Esophagus (tissue), 2 donors: ENCODE data around the gene DZIP1L. TPM values are rescaled to one million over a fixed set of nuclear protein-coding genes. Genes with fewer than 3 reads are reported as not detected.

Experiments used
- H3K27ac ChIP-seq, 2 donors: one replicate each; pipeline ENCODE4 v1.5.1; 2013; ENCODE audit warnings: low read depth in 2 of 2, mild to moderate bottlenecking in 2 of 2, inconsistent platforms in 1 of 2, low read length in 1 of 2, moderate library complexity in 1 of 2
- H3K27me3 ChIP-seq, 2 donors: one replicate each; pipeline ENCODE4 v1.6.1; 2013; ENCODE audit warnings: low read length in 2 of 2, control low read depth in 1 of 2, mild to moderate bottlenecking in 1 of 2; ENCODE audit not compliant: insufficient read depth in 2 of 2, control insufficient read depth in 1 of 2
- H3K36me3 ChIP-seq, 2 donors: one replicate each; pipeline ENCODE4 v1.6.1; 2013; ENCODE audit warnings: low read length in 1 of 2; ENCODE audit not compliant: control insufficient read depth in 2 of 2, insufficient read depth in 2 of 2
- H3K4me1 ChIP-seq, 2 donors: one replicate each; pipeline ENCODE4 v1.6.1; 2013; ENCODE audit warnings: low read length in 1 of 2; ENCODE audit not compliant: control insufficient read depth in 2 of 2, insufficient read depth in 2 of 2
- H3K4me3 ChIP-seq, 2 donors: one replicate each; pipeline ENCODE4 v1.5.1; 2013; ENCODE audit warnings: low read length in 2 of 2, mild to moderate bottlenecking in 2 of 2, low read depth in 1 of 2, moderate library complexity in 1 of 2
- H3K9me3 ChIP-seq, 2 donors: one replicate each; pipeline ENCODE4 v1.6.1; 2013; ENCODE audit warnings: mild to moderate bottlenecking in 2 of 2, low read depth in 1 of 2, low read length in 1 of 2, moderate library complexity in 1 of 2; ENCODE audit not compliant: control insufficient read depth in 2 of 2, insufficient read depth in 1 of 2
- WGBS, 2 donors: extraction: QIAGEN DNeasy Blood & Tissue Kit; methylation state at CpG; one replicate each; pipeline ENCODE4 v1.1.7; 2013; 5-methylcytosine and 5-hydroxymethylcytosine counted together
- polyA plus RNA-seq, 2 donors: library from polyadenylated mRNA; stranded (reverse); fragments of 200-250 nt; gene quantifications; one replicate each; pipeline ENCODE4 v1.2.3, GENCODE V29; 2013
- donor health status: healthy with polysubstance abuse.
- donor health status: Bipolar disorder and iron deficiency.

Gene DZIP1L
- polyA plus RNA-seq, 2 donors = 2.3 to 3.9 TPM

GRCh38 chr3:138062037-138062436 is 53.4 kb downstream of the DZIP1L start:
- H3K27ac ChIP-seq = no peak overlapping the region
- WGBS, 2 donors = 87 to 90% methylated on average over 2 of the region's 2 CpGs
- H3K4me3 ChIP-seq = no peak overlapping the region
- no peaks in the 10 kb centered on the region for H3K4me1 ChIP-seq
- peaks cover 0 to 4% of the 10 kb centered on the region in 2 donors for H3K36me3 ChIP-seq
- no peaks in the 10 kb centered on the region for H3K27me3 ChIP-seq
- H3K9me3 ChIP-seq = no peaks in the 10 kb centered on the region

DNA sequence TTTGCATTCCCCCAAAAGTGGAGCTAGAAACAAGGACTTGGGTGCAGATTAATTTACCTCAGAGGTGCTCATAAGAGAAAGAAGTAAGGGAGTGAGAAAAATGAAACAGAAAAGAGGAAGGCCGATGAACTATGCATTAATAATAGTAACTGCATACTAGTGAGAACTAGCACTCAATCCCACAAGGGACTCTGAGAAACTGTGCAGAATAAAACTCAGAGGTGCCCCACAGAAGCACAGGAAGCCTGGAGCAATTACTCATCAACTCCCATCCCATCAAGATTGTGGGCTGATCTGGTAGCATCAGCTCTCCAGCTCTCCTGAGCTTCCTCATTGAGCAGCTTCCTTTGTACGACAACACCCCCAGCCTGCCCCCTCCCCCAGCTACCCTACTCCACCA is 54.6 kb downstream of the DZIP1L start:
- 44 to 54% methylated on average over 2 of the region's 2 CpGs for WGBS, 2 donors

DNA sequence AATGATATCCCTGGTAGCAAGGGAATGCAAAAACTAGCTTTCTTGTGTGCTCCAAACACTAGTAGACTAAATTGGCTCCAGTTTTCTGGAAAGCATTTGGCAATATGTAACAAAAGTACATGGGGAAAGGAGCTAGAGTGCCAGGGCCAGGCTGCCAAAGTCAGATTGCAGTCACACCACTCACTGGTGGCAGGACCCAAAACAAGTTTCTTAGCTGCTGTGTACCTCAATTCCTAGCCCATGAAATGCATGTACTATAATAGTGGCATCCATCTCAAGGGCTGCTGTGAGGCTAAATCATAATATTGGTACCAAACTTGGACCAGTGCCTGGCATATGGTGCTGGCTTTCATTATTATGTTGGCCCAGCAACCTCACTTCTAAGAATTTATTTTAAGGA is 56.1 kb downstream of the DZIP1L start:
- H3K4me1 ChIP-seq = no peaks in the 10 kb centered on the region
- H3K27ac ChIP-seq = no peak overlapping the region
- H3K36me3 ChIP-seq = peaks cover 0 to 1% of the 10 kb centered on the region in 2 donors
- no peaks in the 10 kb centered on the region for H3K9me3 ChIP-seq
- no peak overlapping the region for H3K4me3 ChIP-seq
- no peaks in the 10 kb centered on the region for H3K27me3 ChIP-seq

More for the DNA sequence above, 54.6 kb downstream of the DZIP1L start:
- no peak overlapping the region for H3K4me3 ChIP-seq
- no peaks in the 10 kb centered on the region for H3K9me3 ChIP-seq
- H3K27me3 ChIP-seq = no peaks in the 10 kb centered on the region
- peaks cover 0 to 4% of the 10 kb centered on the region in 2 donors for H3K36me3 ChIP-seq
- H3K27ac ChIP-seq = no peak overlapping the region
- H3K4me1 ChIP-seq = no peaks in the 10 kb centered on the region

DNA sequence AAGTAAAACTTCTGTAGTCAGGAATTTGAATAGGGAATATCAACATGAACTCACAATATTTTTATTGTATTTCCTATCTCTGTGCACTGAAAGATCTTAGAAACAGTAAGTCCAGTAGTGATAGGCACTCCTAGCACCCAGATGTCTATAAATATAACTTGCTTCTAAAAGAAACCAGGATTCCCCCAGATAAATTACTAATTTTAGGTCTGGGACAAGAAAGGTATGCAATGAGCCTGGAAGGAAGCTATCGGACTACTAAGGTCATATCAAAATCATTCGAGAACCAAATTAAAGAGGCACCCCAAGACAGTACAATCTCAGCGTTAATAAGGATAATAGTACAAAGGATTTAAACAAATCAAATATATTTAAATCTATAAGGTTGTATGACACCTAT is 58.0 kb downstream of the DZIP1L start:
- H3K4me1 ChIP-seq = no peaks in the 10 kb centered on the region
- H3K4me3 ChIP-seq = no peak overlapping the region
- no peaks in the 10 kb centered on the region for H3K9me3 ChIP-seq
- no peaks in the 10 kb centered on the region for H3K27me3 ChIP-seq
- peaks cover 0 to 3% of the 10 kb centered on the region in 2 donors for H3K36me3 ChIP-seq
- WGBS, 2 donors = 93 to 94% methylated on average over 3 of the region's 3 CpGs
- no peak overlapping the region for H3K27ac ChIP-seq

DNA sequence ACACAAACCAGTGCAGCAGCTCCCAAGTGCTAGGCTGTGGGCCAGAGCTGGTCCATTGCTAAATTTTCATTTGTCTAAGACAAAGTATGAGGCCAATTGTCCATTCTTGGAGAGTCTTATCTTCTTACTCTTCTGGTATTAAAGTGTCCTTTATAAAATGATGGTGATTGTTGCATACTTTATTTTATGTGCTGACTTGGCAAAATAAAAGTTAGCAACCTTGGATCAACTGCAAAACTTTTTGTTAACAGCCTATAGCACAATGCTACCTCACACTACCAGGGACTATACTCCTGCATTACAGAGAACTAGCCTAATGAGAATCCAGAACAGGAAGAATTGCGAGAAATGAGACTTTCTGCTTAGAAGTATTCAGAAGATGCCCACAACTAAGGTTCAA is 61.4 kb downstream of the DZIP1L start:
- Histone ChIP-seq H3K27ac (no peak overlapping the region), H3K36me3 (peaks cover 1 to 3% of the 10 kb centered on the region in 2 donors), H3K4me1 (no peaks in the 10 kb centered on the region), H3K27me3 (no peaks in the 10 kb centered on the region), H3K9me3 (no peaks in the 10 kb centered on the region), H3K4me3 (no peak overlapping the region)
- 93 to 94% methylated on average over 1 of the region's 1 CpG for WGBS, 2 donors

DNA sequence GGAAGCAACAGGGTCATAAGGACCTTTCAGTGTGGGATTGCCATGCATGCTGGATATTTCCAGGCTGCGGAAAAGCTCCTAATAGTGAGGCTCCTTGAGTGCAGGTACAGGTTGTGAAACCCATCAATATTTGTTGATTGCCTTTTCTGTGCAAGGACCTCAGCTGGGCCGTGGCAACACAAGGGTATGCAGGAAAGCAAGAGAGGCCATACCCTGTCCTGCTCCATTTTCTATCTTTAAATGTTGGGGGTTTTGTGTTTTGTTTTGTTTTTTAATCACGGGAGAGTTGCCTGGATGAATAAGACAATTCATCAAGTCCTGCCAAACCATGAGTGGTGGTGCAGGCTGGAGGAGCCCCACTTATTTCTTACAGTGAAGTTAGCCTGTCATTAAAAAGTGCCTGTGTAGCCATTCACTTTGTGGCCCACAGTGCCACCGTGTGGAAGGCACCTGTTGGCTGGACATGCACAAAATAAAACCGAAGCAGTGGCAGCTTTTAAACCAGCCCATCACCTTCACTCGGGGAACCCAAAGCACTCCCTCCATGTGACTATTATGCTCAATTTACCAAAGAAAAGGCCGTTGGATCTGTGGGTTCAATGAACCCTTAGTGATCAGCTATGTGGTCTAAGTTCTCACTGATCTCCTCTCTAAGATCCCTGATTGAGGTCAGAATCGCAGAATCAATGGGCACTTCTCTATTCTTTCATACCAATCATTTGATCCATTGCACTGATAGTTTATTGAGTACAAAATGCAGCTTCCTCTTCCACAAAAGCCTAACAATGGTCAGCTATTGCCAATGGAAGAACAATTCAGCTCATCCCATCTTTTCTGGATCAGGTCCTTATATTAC is 63.2 kb downstream of the DZIP1L start:
- Histone ChIP-seq H3K4me1 (no peaks in the 10 kb centered on the region), H3K9me3 (no peaks in the 10 kb centered on the region), H3K4me3 (no peak overlapping the region), H3K36me3 (peaks cover 3 to 5% of the 10 kb centered on the region in 2 donors), H3K27me3 (no peaks in the 10 kb centered on the region), H3K27ac (no peak overlapping the region)
- WGBS, 2 donors = 47 to 51% methylated on average over 8 of the region's 8 CpGs

GRCh38 chr3:138049157-138049919 is 66.1 kb downstream of the DZIP1L start:
- Histone ChIP-seq H3K9me3 (no peaks in the 10 kb centered on the region), H3K36me3 (peaks cover 3 to 5% of the 10 kb centered on the region in 2 donors), H3K27ac (no peak overlapping the region), H3K27me3 (no peaks in the 10 kb centered on the region), H3K4me1 (no peaks in the 10 kb centered on the region), H3K4me3 (no peak overlapping the region)
- 92 to 94% methylated on average over 9 of the region's 9 CpGs for WGBS, 2 donors

GRCh38 chr3:138047596-138048158 is 67.7 kb downstream of the DZIP1L start:
- H3K27ac ChIP-seq = no peak overlapping the region
- H3K9me3 ChIP-seq = no peaks in the 10 kb centered on the region
- no peaks in the 10 kb centered on the region for H3K4me1 ChIP-seq
- peaks cover 0 to 5% of the 10 kb centered on the region in 2 donors for H3K36me3 ChIP-seq
- no peak overlapping the region for H3K4me3 ChIP-seq
- no peaks in the 10 kb centered on the region for H3K27me3 ChIP-seq
- 64 to 71% methylated on average over 5 of the region's 5 CpGs for WGBS, 2 donors

DNA sequence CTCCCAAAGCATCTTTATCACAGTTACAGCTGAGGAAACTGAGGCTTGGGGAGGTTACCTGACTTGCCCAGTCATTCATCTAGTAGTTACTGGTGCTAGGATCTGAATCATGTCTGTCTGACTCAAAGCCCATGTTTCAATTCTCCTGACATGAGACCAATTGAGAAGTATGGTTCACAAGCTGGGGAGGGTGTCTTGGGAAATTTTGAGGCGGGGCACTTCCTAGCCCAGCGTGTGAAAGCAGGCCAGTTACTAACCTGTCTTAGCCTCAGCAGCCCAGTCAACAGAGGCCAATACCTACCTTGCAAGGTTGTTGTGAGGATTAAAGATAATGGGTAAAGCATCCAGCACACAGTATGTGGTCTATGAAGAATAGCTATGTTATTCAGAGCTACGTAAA is 68.5 kb downstream of the DZIP1L start:
- peaks cover 0 to 5% of the 10 kb centered on the region in 2 donors for H3K36me3 ChIP-seq
- H3K4me3 ChIP-seq = no peak overlapping the region
- no peak overlapping the region for H3K27ac ChIP-seq
- WGBS, 2 donors = 45 to 51% methylated on average over 3 of the region's 3 CpGs
- no peaks in the 10 kb centered on the region for H3K9me3 ChIP-seq
- H3K4me1 ChIP-seq = no peaks in the 10 kb centered on the region
- H3K27me3 ChIP-seq = no peaks in the 10 kb centered on the region
